ENCODE measurements around the gene RSPO4.

RSPO4 gene

DNA sequence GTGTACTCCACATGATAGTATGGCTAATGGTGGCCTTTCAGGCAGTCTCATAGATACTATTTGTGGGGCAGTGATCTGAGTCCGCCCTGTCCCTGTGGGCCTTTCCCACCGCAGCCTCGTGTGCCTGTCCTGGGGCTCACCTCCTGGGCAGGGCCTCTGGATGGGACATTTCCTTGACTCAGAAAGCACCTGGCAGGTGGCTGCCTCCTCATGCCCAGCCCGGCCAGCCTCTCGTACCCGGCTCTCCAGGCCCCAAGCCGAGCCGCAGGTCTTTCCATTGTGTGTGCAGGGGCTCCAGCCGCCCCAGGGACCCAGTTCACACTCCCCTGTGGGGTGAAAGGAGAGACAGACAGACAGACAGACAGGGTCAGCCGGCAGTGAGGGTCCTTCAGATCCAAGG is 38.3 kb downstream of the RSPO4 start:
- Histone ChIP-seq H3K36me3 (ENCODE audit: control insufficient read depth in 1 of 2, insufficient read depth in 2 of 2, low read depth in 1 of 2, low read length in 2 of 2) (no peaks in the 10 kb centered on the region), H4K8ac (ENCODE audit: low read length) (no peak overlapping the region), H3K14ac (ENCODE audit: low read length in 2 of 2) (no peak overlapping the region), H3K9me3 (ENCODE audit: control insufficient read depth, low read length) (peaks cover 5% of the 10 kb centered on the region), H2BK12ac (ENCODE audit: low read length in 2 of 2) (no peak overlapping the region), H3K4me2 (ENCODE audit: low read length, poor library complexity, severe bottlenecking) (no peak overlapping the region), H3K27me3 (ENCODE audit: control insufficient read depth in 1 of 2, insufficient read depth in 1 of 2, low read length in 2 of 2) (peaks cover 1 to 69% of the 10 kb centered on the region in 2 experiments), H2AK5ac (ENCODE audit: low read length, severe bottlenecking) (no peak overlapping the region), H2BK120ac (ENCODE audit: low read depth, low read length) (no peak overlapping the region), H2AFZ (ENCODE audit: low read depth, low read length) (no peak overlapping the region), H4K91ac (ENCODE audit: low read length) (no peak overlapping the region), H2BK5ac (ENCODE audit: low read depth, low read length, poor library complexity, severe bottlenecking) (no peak overlapping the region), H3K23ac (ENCODE audit: low read length in 2 of 2) (no peak overlapping the region), H3K79me1 (replicated peaks; ENCODE audit: low read length, poor library complexity, severe bottlenecking) (no peaks in the 10 kb centered on the region), H3K18ac (ENCODE audit: low read depth in 1 of 2, low read length in 2 of 2) (no peak overlapping the region), H2BK15ac (ENCODE audit: low read depth, poor library complexity, severe bottlenecking) (no peak overlapping the region), H3K4me3 (ENCODE audit: insufficient read depth in 1 of 2, low read depth in 1 of 2, low read length in 2 of 2) (no peak overlapping the region), H3K4me1 (ENCODE audit: control insufficient read depth, insufficient read depth, low read depth, low read length) (peaks cover 1% of the 10 kb centered on the region), H3K4ac (ENCODE audit: low read depth in 1 of 2, low read length in 2 of 2) (no peak overlapping the region), H3K27ac (ENCODE audit: low read length, poor library complexity, severe bottlenecking) (no peak overlapping the region), H3K9ac (ENCODE audit: low read length) (no peak overlapping the region)
- no peak for DNase-seq
- WGBS: 78% methylated on average over 10 of the region's 10 CpGs

DNA sequence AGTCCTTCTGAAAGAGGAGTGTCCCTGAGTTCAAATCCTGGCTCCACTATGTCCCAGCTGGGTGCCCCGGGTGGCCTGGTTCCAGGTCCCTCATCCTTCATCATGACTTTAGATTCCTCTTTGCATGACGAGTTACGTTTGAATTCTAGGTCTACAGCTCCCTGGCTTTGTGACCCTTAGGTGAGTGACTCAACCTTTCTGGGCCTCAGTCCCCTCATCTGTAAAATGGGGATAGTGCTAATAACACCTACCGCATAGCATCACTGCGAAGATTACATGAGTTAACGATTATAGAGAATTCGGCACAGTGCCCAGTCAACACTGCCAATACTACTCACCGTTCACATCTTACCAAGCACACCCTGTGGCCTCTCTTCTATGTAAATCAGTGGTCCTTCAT is 39.4 kb downstream of the RSPO4 start:
- 89% methylated on average over 7 of the region's 8 CpGs for WGBS

DNA sequence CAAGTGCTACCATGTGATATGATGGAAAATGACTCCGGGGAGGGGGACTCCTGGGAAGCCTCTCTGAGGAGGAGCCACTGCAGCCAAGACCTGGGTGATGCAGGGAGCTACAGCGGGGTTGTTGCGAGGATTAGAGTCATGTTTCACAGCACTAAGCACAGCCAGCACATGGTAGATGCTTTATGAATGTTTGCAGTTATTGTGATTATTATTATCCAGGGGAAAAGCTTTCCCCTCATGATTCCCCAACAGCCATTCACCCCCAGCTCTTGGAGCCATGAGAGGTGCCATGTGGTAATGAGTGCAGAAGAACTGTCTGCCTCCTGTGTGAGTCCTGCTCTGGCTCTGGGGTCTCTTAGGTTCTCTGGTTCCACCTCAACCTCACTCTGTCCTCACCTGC is 39.9 kb downstream of the RSPO4 start:
- Histone ChIP-seq H3K9ac (ENCODE audit: low read length) (no peak overlapping the region), H2AFZ (ENCODE audit: low read depth, low read length) (no peak overlapping the region), H2BK120ac (ENCODE audit: low read depth, low read length) (no peak overlapping the region), H3K4me3 (ENCODE audit: insufficient read depth in 1 of 2, low read depth in 1 of 2, low read length in 2 of 2) (no peak overlapping the region), H3K4ac (ENCODE audit: low read depth in 1 of 2, low read length in 2 of 2) (no peak overlapping the region), H3K4me2 (ENCODE audit: low read length, poor library complexity, severe bottlenecking) (no peak overlapping the region), H3K27ac (ENCODE audit: low read length, poor library complexity, severe bottlenecking) (no peak overlapping the region), H2BK5ac (ENCODE audit: low read depth, low read length, poor library complexity, severe bottlenecking) (no peak overlapping the region), H2BK12ac (ENCODE audit: low read length in 2 of 2) (no peak overlapping the region), H2AK5ac (ENCODE audit: low read length, severe bottlenecking) (no peak overlapping the region), H3K14ac (ENCODE audit: low read length in 2 of 2) (no peak overlapping the region), H3K36me3 (ENCODE audit: control insufficient read depth in 1 of 2, insufficient read depth in 2 of 2, low read depth in 1 of 2, low read length in 2 of 2) (no peaks in the 10 kb centered on the region), H4K8ac (ENCODE audit: low read length) (no peak overlapping the region), H2BK15ac (ENCODE audit: low read depth, poor library complexity, severe bottlenecking) (no peak overlapping the region), H3K4me1 (ENCODE audit: control insufficient read depth, insufficient read depth, low read depth, low read length) (peaks cover 1% of the 10 kb centered on the region), H3K27me3 (ENCODE audit: control insufficient read depth in 1 of 2, insufficient read depth in 1 of 2, low read length in 2 of 2) (peaks cover 4 to 66% of the 10 kb centered on the region in 2 experiments), H3K18ac (ENCODE audit: low read depth in 1 of 2, low read length in 2 of 2) (no peak overlapping the region), H3K9me3 (ENCODE audit: control insufficient read depth, low read length) (no peaks in the 10 kb centered on the region), H3K23ac (ENCODE audit: low read length in 2 of 2) (no peak overlapping the region), H3K79me1 (replicated peaks; ENCODE audit: low read length, poor library complexity, severe bottlenecking) (no peaks in the 10 kb centered on the region), H4K91ac (ENCODE audit: low read length) (no peak overlapping the region)
- 78% methylated on average over 2 of the region's 3 CpGs for WGBS
- DNase-seq: no peak

More for the DNA sequence above, 39.4 kb downstream of the RSPO4 start:
- Histone ChIP-seq H2AK5ac (ENCODE audit: low read length, severe bottlenecking) (no peak overlapping the region), H3K23ac (ENCODE audit: low read length in 2 of 2) (no peak overlapping the region), H3K18ac (ENCODE audit: low read depth in 1 of 2, low read length in 2 of 2) (no peak overlapping the region), H4K91ac (ENCODE audit: low read length) (no peak overlapping the region), H2BK12ac (ENCODE audit: low read length in 2 of 2) (no peak overlapping the region), H2AFZ (ENCODE audit: low read depth, low read length) (no peak overlapping the region), H3K36me3 (ENCODE audit: control insufficient read depth in 1 of 2, insufficient read depth in 2 of 2, low read depth in 1 of 2, low read length in 2 of 2) (no peaks in the 10 kb centered on the region), H3K79me1 (replicated peaks; ENCODE audit: low read length, poor library complexity, severe bottlenecking) (no peaks in the 10 kb centered on the region), H3K27ac (ENCODE audit: low read length, poor library complexity, severe bottlenecking) (no peak overlapping the region), H2BK5ac (ENCODE audit: low read depth, low read length, poor library complexity, severe bottlenecking) (no peak overlapping the region), H3K9ac (ENCODE audit: low read length) (no peak overlapping the region), H2BK15ac (ENCODE audit: low read depth, poor library complexity, severe bottlenecking) (no peak overlapping the region), H3K9me3 (ENCODE audit: control insufficient read depth, low read length) (no peaks in the 10 kb centered on the region), H3K27me3 (ENCODE audit: control insufficient read depth in 1 of 2, insufficient read depth in 1 of 2, low read length in 2 of 2) (peaks cover 4 to 68% of the 10 kb centered on the region in 2 experiments), H3K4me1 (ENCODE audit: control insufficient read depth, insufficient read depth, low read depth, low read length) (peaks cover 1% of the 10 kb centered on the region), H3K14ac (ENCODE audit: low read length in 2 of 2) (no peak overlapping the region), H3K4ac (ENCODE audit: low read depth in 1 of 2, low read length in 2 of 2) (no peak overlapping the region), H2BK120ac (ENCODE audit: low read depth, low read length) (no peak overlapping the region), H4K8ac (ENCODE audit: low read length) (no peak overlapping the region), H3K4me3 (ENCODE audit: insufficient read depth in 1 of 2, low read depth in 1 of 2, low read length in 2 of 2) (no peak overlapping the region), H3K4me2 (ENCODE audit: low read length, poor library complexity, severe bottlenecking) (no peak overlapping the region)
- no peak for DNase-seq

DNA sequence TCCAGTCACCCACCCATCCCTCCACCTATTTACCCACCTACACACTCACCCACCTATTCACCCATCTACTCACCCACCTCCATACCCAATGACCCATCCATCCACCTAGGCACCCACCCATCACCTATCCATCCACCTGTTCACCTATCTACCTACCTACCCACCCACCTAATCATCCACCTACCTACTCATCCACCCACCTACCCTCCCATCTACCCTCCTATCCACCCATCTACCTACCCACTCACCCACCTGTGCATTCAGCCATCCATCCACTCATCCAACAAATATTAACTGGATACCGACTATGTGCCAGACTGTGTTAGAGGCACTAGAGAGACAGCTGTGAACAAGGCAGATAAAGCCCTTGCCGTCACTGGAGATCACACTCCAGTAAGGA is 40.3 kb downstream of the RSPO4 start:
- no peak for DNase-seq
- H2AFZ ChIP-seq (ENCODE audit: low read depth, low read length): no peak overlapping the region
- no peak overlapping the region for H3K4ac ChIP-seq (ENCODE audit: low read depth in 1 of 2, low read length in 2 of 2)
- H3K27ac ChIP-seq (ENCODE audit: low read length, poor library complexity, severe bottlenecking): no peak overlapping the region
- no peak overlapping the region for H3K18ac ChIP-seq (ENCODE audit: low read depth in 1 of 2, low read length in 2 of 2)
- no peak overlapping the region for H2BK15ac ChIP-seq (ENCODE audit: low read depth, poor library complexity, severe bottlenecking)
- no peak overlapping the region for H3K14ac ChIP-seq (ENCODE audit: low read length in 2 of 2)
- peaks cover 4 to 66% of the 10 kb centered on the region in 2 experiments for H3K27me3 ChIP-seq (ENCODE audit: control insufficient read depth in 1 of 2, insufficient read depth in 1 of 2, low read length in 2 of 2)
- WGBS: 69% methylated on average over 2 of the region's 2 CpGs
- no peak overlapping the region for H3K4me2 ChIP-seq (ENCODE audit: low read length, poor library complexity, severe bottlenecking)
- no peak overlapping the region for H2BK12ac ChIP-seq (ENCODE audit: low read length in 2 of 2)
- H3K79me1 ChIP-seq (replicated peaks; ENCODE audit: low read length, poor library complexity, severe bottlenecking): no peaks in the 10 kb centered on the region
- no peak overlapping the region for H2BK120ac ChIP-seq (ENCODE audit: low read depth, low read length)
- no peaks in the 10 kb centered on the region for H3K36me3 ChIP-seq (ENCODE audit: control insufficient read depth in 1 of 2, insufficient read depth in 2 of 2, low read depth in 1 of 2, low read length in 2 of 2)
- H3K4me3 ChIP-seq (ENCODE audit: insufficient read depth in 1 of 2, low read depth in 1 of 2, low read length in 2 of 2): no peak overlapping the region
- no peaks in the 10 kb centered on the region for H3K9me3 ChIP-seq (ENCODE audit: control insufficient read depth, low read length)
- H3K23ac ChIP-seq (ENCODE audit: low read length in 2 of 2): no peak overlapping the region
- H4K8ac ChIP-seq (ENCODE audit: low read length): no peak overlapping the region
- no peak overlapping the region for H3K9ac ChIP-seq (ENCODE audit: low read length)
- H3K4me1 ChIP-seq (ENCODE audit: control insufficient read depth, insufficient read depth, low read depth, low read length): peaks cover 1% of the 10 kb centered on the region
- no peak overlapping the region for H2AK5ac ChIP-seq (ENCODE audit: low read length, severe bottlenecking)
- H2BK5ac ChIP-seq (ENCODE audit: low read depth, low read length, poor library complexity, severe bottlenecking): no peak overlapping the region
- no peak overlapping the region for H4K91ac ChIP-seq (ENCODE audit: low read length)

Measured in mesenchymal stem cell (in vitro differentiated cells and primary cell).